Retinal pigment epithelial cell (primary cell): Measurements from ENCODE around the gene STK38L.

Experiments used
- DNase-seq: peaks from one replicate; pipeline ENCODE4 v3.0.0-alpha.2; 2010; ENCODE audit warnings: low read depth
- H3K4me3 ChIP-seq: 2 replicates; pipeline ENCODE4 v1.5.1; 2011; ENCODE audit warnings: mild to moderate bottlenecking, low read length, control low read depth, moderate library complexity
- CTCF ChIP-seq: conservative IDR thresholded peaks from 2 replicates; pipeline ENCODE4 v1.5.1; 2011; ENCODE audit warnings: low read depth, low read length, control low read depth, inconsistent platforms

The STK38L gene

GRCh38 chr12:27244689-27245488, 803 bp downstream of the STK38L start:
- no peak for DNase-seq
- TF ChIP-seq CTCF: no peak
- H3K4me3 ChIP-seq: peak overlapping the region; percentile 96

GRCh38 chr12:27246141-27246540, 2.1 kb downstream of the STK38L start:
- DNase-seq: no peak
- TF ChIP-seq CTCF: no peak
- H3K4me3 ChIP-seq: peak overlapping the region; percentile 96

GRCh38 chr12:27246774-27247173, 2.7 kb downstream of the STK38L start:
- peak overlapping the region; percentile 96 for H3K4me3 ChIP-seq
- no peak for DNase-seq

GRCh38 chr12:27252934-27253333, 8.8 kb downstream of the STK38L start:
- DNase-seq: no peak
- TF ChIP-seq CTCF: no peak
- no peak overlapping the region for H3K4me3 ChIP-seq

More at GRCh38 chr12:27246774-27247173, 2.7 kb downstream of the STK38L start:
- no peak for TF ChIP-seq CTCF

- no peak overlapping the region for H3K4me3 ChIP-seq
- TF ChIP-seq CTCF: no peak
Observed at GRCh38 chr12:27253347-27253746, 9.3 kb downstream of the STK38L start.

GRCh38 chr12:27255806-27256205, 11.7 kb downstream of the STK38L start:
- no peak for DNase-seq

More at GRCh38 chr12:27253347-27253746, 9.3 kb downstream of the STK38L start:
- DNase-seq: no peak

More at GRCh38 chr12:27255806-27256205, 11.7 kb downstream of the STK38L start:
- H3K4me3 ChIP-seq: no peak overlapping the region
- TF ChIP-seq CTCF: no peak
